ENCODE results near the gene SALL1. TPM values are rescaled to one million over a fixed set of nuclear protein-coding genes. Genes with fewer than 3 reads are reported as not detected.

The SALL1 gene
- total and polyA plus RNA-seq, 2 of the 4 experiments (the other 2 are of a cell fraction), result 0.90 to 5.2 TPM

DNA sequence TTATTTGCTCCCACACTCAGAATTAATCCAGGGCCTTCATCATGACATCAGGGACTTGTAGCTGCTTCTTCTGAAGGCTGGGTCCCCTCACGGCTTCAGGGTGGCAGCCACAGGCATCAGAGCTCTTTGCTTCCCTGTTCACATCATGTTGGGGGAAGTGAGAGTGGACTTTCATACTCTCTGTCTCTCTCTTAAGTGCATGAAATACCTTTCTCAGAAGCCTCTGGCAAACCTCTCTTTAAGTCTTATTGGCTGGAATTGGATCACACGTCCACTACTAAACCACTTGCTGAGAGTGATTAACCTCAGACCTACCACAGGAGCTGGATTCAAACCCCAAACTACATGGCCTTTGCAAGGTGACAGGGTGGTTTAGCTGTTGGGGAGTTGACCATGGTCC is 17.7 kb upstream of the SALL1 start:
- Histone ChIP-seq H3K36me3 (ENCODE audit: control insufficient read depth, insufficient read depth, low read length) (no peaks in the 10 kb centered on the region), H4K20me1 (ENCODE audit: insufficient read depth, low read length) (no peaks in the 10 kb centered on the region), H3K14ac (replicated peaks; ENCODE audit: low read depth, low read length) (no peak overlapping the region), H3K79me1 (ENCODE audit: low read depth in 1 of 2, low read length in 2 of 2) (peaks cover 0 to 19% of the 10 kb centered on the region in 2 experiments; a peak in 2 of 4 replicates), H3K27me3 (ENCODE audit: control insufficient read depth, insufficient read depth, low read length) (no peaks in the 10 kb centered on the region), H3K4ac (ENCODE audit: low read depth, low read length) (no peak overlapping the region), H3K27ac (ENCODE audit: insufficient read depth, low read length) (no peak overlapping the region), H3K23ac (ENCODE audit: low read depth, low read length) (no peak overlapping the region), H4K5ac (ENCODE audit: low read depth, low read length) (no peak overlapping the region), H2AFZ (replicated peaks; ENCODE audit: low read length, poor library complexity) (no peak overlapping the region), H3K9ac (ENCODE audit: low read depth, low read length) (no peak overlapping the region), H2AK5ac (ENCODE audit: low read depth, low read length) (no peak overlapping the region), H2BK20ac (ENCODE audit: low read depth, low read length) (no peak overlapping the region), H4K91ac (ENCODE audit: insufficient read depth, low read depth, low read length) (no peak overlapping the region), H2BK15ac (ENCODE audit: low read depth, low read length) (no peak overlapping the region), H2AK9ac (replicated peaks; ENCODE audit: low read depth, low read length, poor library complexity) (no peak overlapping the region), H3K4me2 (ENCODE audit: low read depth, low read length) (no peak overlapping the region), H3K9me3 (ENCODE audit: control insufficient read depth, insufficient read depth, low read length) (no peaks in the 10 kb centered on the region), H3K56ac (ENCODE audit: extremely low read depth, insufficient read depth, low read length) (no peak overlapping the region), H3K9me1 (ENCODE audit: insufficient read depth, low read length) (peaks cover 16% of the 10 kb centered on the region; the same call in 1 of the 2 replicates), H3K4me3 (ENCODE audit: insufficient read depth, low read depth, low read length) (no peak overlapping the region), H3K18ac (ENCODE audit: low read depth, low read length) (no peak overlapping the region), H2BK5ac (ENCODE audit: low read depth, low read length, poor library complexity, severe bottlenecking) (no peak overlapping the region), H2BK120ac (ENCODE audit: low read depth, low read length) (no peak overlapping the region), H3K4me1 (ENCODE audit: control insufficient read depth, insufficient read depth, low read length) (peaks cover 4% of the 10 kb centered on the region), H4K8ac (ENCODE audit: low read depth in 2 of 2, low read length in 2 of 2) (no peak overlapping the region)
- DNase-seq, result no peak
- CTCF ChIA-PET, result no interaction called here
- dilution Hi-C loops (cut with HindIII; ENCODE audit: low sequenced_read_pairs, unreplicated experiment) (no loop called here), in situ Hi-C loops (cut with MboI; ENCODE audit: low sequenced_read_pairs) (no loop called here), intact Hi-C loops (cut with micrococcal nuclease) (no loop called here)
- no CpG with 5 or more reads among the region's 2 CpGs for WGBS, 2 experiments (ENCODE audit: extremely low coverage in 2 of 2, insufficient read length in 1 of 2)
- no peak for ATAC-seq (ENCODE audit: low read depth)
- TF ChIP-seq RFX5 (IDR thresholded peaks at IDR 0.05; ENCODE audit: low read depth, low read length), result no peak
- TF ChIP-seq, protein P1, sequence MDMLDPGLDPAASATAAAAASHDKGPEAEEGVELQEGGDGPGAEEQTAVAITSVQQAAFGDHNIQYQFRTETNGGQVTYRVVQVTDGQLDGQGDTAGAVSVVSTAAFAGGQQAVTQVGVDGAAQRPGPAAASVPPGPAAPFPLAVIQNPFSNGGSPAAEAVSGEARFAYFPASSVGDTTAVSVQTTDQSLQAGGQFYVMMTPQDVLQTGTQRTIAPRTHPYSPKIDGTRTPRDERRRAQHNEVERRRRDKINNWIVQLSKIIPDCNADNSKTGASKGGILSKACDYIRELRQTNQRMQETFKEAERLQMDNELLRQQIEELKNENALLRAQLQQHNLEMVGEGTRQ (IDR thresholded peaks at IDR 0.05; ENCODE audit: low read depth, low read length), result no peak
- no peak for TF ChIP-seq POLR2A (IDR thresholded peaks at IDR 0.05; ENCODE audit: low read depth, low read length)
- TF ChIP-seq, protein P2, sequence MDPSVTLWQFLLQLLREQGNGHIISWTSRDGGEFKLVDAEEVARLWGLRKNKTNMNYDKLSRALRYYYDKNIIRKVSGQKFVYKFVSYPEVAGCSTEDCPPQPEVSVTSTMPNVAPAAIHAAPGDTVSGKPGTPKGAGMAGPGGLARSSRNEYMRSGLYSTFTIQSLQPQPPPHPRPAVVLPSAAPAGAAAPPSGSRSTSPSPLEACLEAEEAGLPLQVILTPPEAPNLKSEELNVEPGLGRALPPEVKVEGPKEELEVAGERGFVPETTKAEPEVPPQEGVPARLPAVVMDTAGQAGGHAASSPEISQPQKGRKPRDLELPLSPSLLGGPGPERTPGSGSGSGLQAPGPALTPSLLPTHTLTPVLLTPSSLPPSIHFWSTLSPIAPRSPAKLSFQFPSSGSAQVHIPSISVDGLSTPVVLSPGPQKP (IDR thresholded peaks at IDR 0.05; ENCODE audit: borderline replicate concordance, low read depth, low read length), result no peak
- no peak for TF ChIP-seq RCOR1 (IDR thresholded peaks at IDR 0.05; ENCODE audit: insufficient replicate concordance, low read length)
- no peak for TF ChIP-seq MAFK (IDR thresholded peaks at IDR 0.05; ENCODE audit: low read depth, low read length)
- POLR2A ChIA-PET (ENCODE audit: unreplicated experiment), result interaction anchor here (0.6 to 0.7 kb wide), 2 partner anchors 22 to 1323 kb away, joined by 3 read pairs; no protein-coding TSS in a partner anchor
- BruUV-seq (replicated peaks), result no TSS peak
